HCT116 (cell line): ENCODE data around the gene GRM3.

Source experiments
- CTCF ChIP-seq, 3 experiments: fragments of 200-600 bp in 1 of 3; sonication (generic) in 1 of 3; IDR thresholded peaks in 2 of 3; conservative IDR thresholded peaks in 1 of 3; 2 replicates each; pipeline ENCODE4 v1.5.1; 2012 to 2017; ENCODE audit warnings: low read depth in 2 of 3, low read length in 2 of 3, antibody characterized with exemption in 1 of 3, borderline replicate concordance in 1 of 3, control low read depth in 1 of 3, mild to moderate bottlenecking in 1 of 3, mixed read lengths in 1 of 3, mixed run types in 1 of 3, moderate library complexity in 1 of 3; ENCODE audit not compliant: insufficient read depth in 1 of 3
- JUND ChIP-seq: IDR thresholded peaks from 2 replicates; pipeline ENCODE4 v1.6.1; 2012
- POLR2AphosphoS5 ChIP-seq: IDR thresholded peaks from 2 replicates; pipeline ENCODE4 v1.6.1; 2011; ENCODE audit warnings: mild to moderate bottlenecking, low read depth, low read length, moderate library complexity
- RAD21 ChIP-seq: IDR thresholded peaks from 2 replicates; pipeline ENCODE4 v1.6.1; 2012; ENCODE audit warnings: low read depth, mild to moderate bottlenecking
- REST ChIP-seq: IDR thresholded peaks from 2 replicates; pipeline ENCODE4 v1.6.1; 2012; ENCODE audit warnings: low read depth

- TF ChIP-seq JUND = no peak
- TF ChIP-seq REST = no peak
- TF ChIP-seq RAD21 = no peak
- TF ChIP-seq POLR2AphosphoS5 = no peak
- no peak for TF ChIP-seq CTCF (IDR thresholded peaks at IDR 0.05 in 2 of 3, conservative IDR thresholded peaks at IDR 0.05 in 1 of 3; ENCODE audit: borderline replicate concordance in 1 of 3, insufficient read depth in 1 of 3, low read depth in 2 of 3, low read length in 2 of 3)
These were observed 257.2 kb downstream of the GRM3 start for GRCh38 chr7:86900886-86901285.
